ENCODE measurements around the gene LY6G6F. TPM values are rescaled to one million over a fixed set of nuclear protein-coding genes. Genes with fewer than 3 reads are reported as not detected.

The LY6G6F gene
- total and polyA plus RNA-seq, 2 donors (not counting 1 experiment from before 2014, with no cell fraction given) = not detected

DNA sequence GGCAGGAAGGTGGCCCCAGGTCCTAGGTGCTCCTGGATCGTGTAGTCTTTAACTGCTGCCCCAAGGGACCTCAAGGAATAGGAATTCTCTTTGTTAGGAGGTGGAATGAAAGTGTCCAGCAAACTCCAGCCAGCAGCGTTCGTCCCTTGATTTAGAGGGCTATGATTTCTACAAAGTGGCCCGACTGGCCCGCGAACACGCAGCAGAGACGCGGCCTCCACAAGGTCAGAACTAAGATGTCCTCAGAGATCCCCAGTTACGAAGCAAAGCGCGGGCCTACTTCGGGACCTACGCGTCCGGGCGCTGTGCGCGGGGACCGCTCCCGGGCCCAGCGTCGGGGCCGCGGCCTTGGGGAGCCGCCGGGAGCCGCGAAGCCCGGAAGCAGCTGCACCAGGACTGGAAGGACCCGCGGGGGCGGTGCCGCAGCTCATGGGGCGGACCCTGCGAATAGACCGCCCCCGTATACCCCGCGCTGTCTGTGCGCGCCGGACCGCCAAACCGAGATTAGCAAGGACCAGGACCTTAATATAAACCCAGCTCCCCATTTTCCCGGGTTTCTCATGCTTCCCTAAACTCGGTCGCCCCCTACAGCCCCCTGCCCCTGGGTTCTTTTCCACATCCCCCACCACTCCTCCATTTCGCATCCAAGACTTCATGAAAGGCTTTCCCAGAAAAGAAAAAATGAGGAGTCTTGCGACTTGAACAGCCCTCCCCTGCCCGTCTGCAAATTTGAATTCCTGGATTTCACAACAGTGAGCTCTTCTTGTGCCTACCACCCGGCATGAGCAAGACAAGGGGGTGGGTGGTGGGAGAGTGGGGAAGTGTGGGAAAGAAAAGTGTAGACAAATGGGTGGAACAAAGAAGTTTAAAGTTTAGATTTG lies 46.0 kb upstream of the LY6G6F start, which contains the start of gene C6orf47:
Gene C6orf47 (minus strand): TSS at position 398 of the 881 bp plus-strand sequence. CDS start 831 bp downstream, outside the sequence.
- Histone ChIP-seq H4K20me1 (ENCODE audit: control insufficient read depth, insufficient read depth, low read length, poor library complexity, severe bottlenecking) (peaks cover 24% of the 10 kb centered on the region), H3K79me2 (ENCODE audit: control insufficient read depth, insufficient read depth, low read length) (peaks cover 88% of the 10 kb centered on the region), H3K4me1 (ENCODE audit: control insufficient read depth in 2 of 2, insufficient read depth in 2 of 2, low read length in 2 of 2) (peaks cover 43 to 62% of the 10 kb centered on the region in 2 donors), H3K27me3 (replicated peaks in 1 of 4; ENCODE audit: control extremely low read depth in 1 of 4, control insufficient read depth in 3 of 4, insufficient read depth in 4 of 4, low read length in 3 of 4) (no peaks in the 10 kb centered on the region), H3K36me3 (replicated peaks in 1 of 2; ENCODE audit: control extremely low read depth in 1 of 2, control insufficient read depth in 1 of 2, extremely low read depth in 1 of 2, insufficient read depth in 2 of 2, low read length in 1 of 2) (peaks cover 0 to 45% of the 10 kb centered on the region in 2 experiments), H3K4me3 (ENCODE audit: control extremely low read depth in 1 of 5, extremely low read depth in 1 of 5, insufficient read depth in 1 of 5, low read depth in 2 of 5, low read length in 4 of 5) (peak within 1 kb of the TSS; percentile 63 to 98 (median 86)), H3K4me2 (replicated peaks; ENCODE audit: low read depth, low read length, poor library complexity, severe bottlenecking) (peak within 1 kb of the TSS; percentile 88), H3K9me3 (ENCODE audit: control extremely low read depth in 1 of 3, control insufficient read depth in 2 of 3, insufficient read depth in 1 of 3, low read length in 2 of 3) (no peaks in the 10 kb centered on the region), H2AFZ (ENCODE audit: insufficient read depth, low read depth, low read length, poor library complexity, severe bottlenecking) (peak within 1 kb of the TSS; percentile 69), H3K27ac (ENCODE audit: low read length in 2 of 2) (peak within 1 kb of the TSS; percentile 50 to 77), H3K9ac (ENCODE audit: low read length) (peak within 1 kb of the TSS; percentile 87)
- ATAC-seq (ENCODE audit: low read depth) = peak; percentile 67
- H3K9me3 Mint-ChIP-seq (ENCODE audit: insufficient read depth) = no peaks in the 10 kb centered on the region
- H3K27me3 Mint-ChIP-seq = no peaks in the 10 kb centered on the region
- H3K4me1 Mint-ChIP-seq = peaks cover 68% of the 10 kb centered on the region
- no peak for TF ChIP-seq EZH2 (IDR thresholded peaks at IDR 0.05; ENCODE audit: borderline replicate concordance, insufficient read depth, low read depth, low read length, poor library complexity, severe bottlenecking)
- TF ChIP-seq, protein P1, sequence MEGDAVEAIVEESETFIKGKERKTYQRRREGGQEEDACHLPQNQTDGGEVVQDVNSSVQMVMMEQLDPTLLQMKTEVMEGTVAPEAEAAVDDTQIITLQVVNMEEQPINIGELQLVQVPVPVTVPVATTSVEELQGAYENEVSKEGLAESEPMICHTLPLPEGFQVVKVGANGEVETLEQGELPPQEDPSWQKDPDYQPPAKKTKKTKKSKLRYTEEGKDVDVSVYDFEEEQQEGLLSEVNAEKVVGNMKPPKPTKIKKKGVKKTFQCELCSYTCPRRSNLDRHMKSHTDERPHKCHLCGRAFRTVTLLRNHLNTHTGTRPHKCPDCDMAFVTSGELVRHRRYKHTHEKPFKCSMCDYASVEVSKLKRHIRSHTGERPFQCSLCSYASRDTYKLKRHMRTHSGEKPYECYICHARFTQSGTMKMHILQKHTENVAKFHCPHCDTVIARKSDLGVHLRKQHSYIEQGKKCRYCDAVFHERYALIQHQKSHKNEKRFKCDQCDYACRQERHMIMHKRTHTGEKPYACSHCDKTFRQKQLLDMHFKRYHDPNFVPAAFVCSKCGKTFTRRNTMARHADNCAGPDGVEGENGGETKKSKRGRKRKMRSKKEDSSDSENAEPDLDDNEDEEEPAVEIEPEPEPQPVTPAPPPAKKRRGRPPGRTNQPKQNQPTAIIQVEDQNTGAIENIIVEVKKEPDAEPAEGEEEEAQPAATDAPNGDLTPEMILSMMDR (IDR thresholded peaks at IDR 0.05) = no peak
- peak within 1 kb of the TSS; percentile 89 for H3K27ac Mint-ChIP-seq
- WGBS (ENCODE audit: insufficient coverage) = under 1% methylated on average over 52 of the region's 52 CpGs
- ChIA-PET POLR2A (interaction anchor here (0.5 to 5.9 kb wide), 8 partner anchors 8 to 241 kb away, joined by 3 to 57 read pairs (median 4); partner anchors contain the start of genes BAG6, EHMT2, PRRC2A and ZBTB12), CTCF (interaction anchor here (0.6 to 2.4 kb wide), 9 partner anchors 9 to 1332 kb away, joined by 3 to 10 read pairs (median 3); partner anchors contain the start of gene NFKBIL1)
- H3K4me3 Mint-ChIP-seq = peak within 1 kb of the TSS; percentile 94
- intact Hi-C loops (cut with micrococcal nuclease) = loop anchor here (1.0 to 2.0 kb wide), 2 partner anchors 8 to 66 kb away; partner anchors contain the start of gene BAG6
- peak; percentile 83 for DNase-seq
